GM21447 (cell line): Measurements from ENCODE around the gene N4BP2.

Source experiments
- ATAC-seq: cut with Tn5 transposase; IDR thresholded peaks from one replicate; pipeline ENCODE4 v1.9.1; 2021; ENCODE audit not compliant: unreplicated experiment

Gene N4BP2

GRCh38 chr4:40205259-40206198 lies 148.9 kb downstream of the N4BP2 start:
- ATAC-seq = peak; percentile 56

GRCh38 chr4:40206426-40206825 lies 149.8 kb downstream of the N4BP2 start:
- ATAC-seq = no peak
